HEK293 (cell line): ENCODE results near the gene VAV2.

Experiments used
- CTCF ChIA-PET: fragments of 350-600 bp; formaldehyde crosslinking; extraction: SDS; loops from one replicate; lab custom pipeline; 2021; ENCODE audit warnings: antibody characterized with exemption; lab: Yijun Ruan, JAX
- POLR2A ChIA-PET: fragments of 300-600 bp; formaldehyde crosslinking; extraction: SDS; loops from one replicate; lab custom pipeline; 2020; ENCODE audit warnings: antibody characterized with exemption, inconsistent platforms; lab: Yijun Ruan, JAX
- H3K27ac ChIP-seq: fragments of 200-500 bp; sonication (Bioruptor generic); 2 replicates; pipeline ENCODE4 v1.5.1; 2014; ENCODE audit warnings: low read depth, low read length, control low read depth, inconsistent platforms; ENCODE audit errors: extremely low read depth
- H3K36me3 ChIP-seq, 2 experiments: fragments of 200-500 bp in 1 of 2; sonication (Bioruptor generic) in 1 of 2; 1 replicate in 1 of 2; 2 replicates in 1 of 2; pipeline ENCODE4 v1.5.1; 2014 to 2017; ENCODE audit warnings: inconsistent platforms in 2 of 2, low read length in 2 of 2; ENCODE audit not compliant: control insufficient read depth in 2 of 2, insufficient read depth in 1 of 2
- H3K4me1 ChIP-seq: fragments of 200-500 bp; sonication (Bioruptor generic); 2 replicates; pipeline ENCODE4 v1.5.1; 2014; ENCODE audit warnings: mild to moderate bottlenecking, low read length, inconsistent platforms; ENCODE audit not compliant: control insufficient read depth, insufficient read depth
- H3K4me3 ChIP-seq: 2 replicates; pipeline ENCODE4 v1.5.1; 2011; ENCODE audit warnings: low read depth, mild to moderate bottlenecking, control low read depth, low read length, moderate library complexity
- H3K9me3 ChIP-seq: fragments of 200-500 bp; sonication (Bioruptor generic); 2 replicates; pipeline ENCODE4 v1.5.1; 2014; ENCODE audit warnings: low read depth, low read length, inconsistent platforms; ENCODE audit not compliant: control insufficient read depth, insufficient read depth
- FEZF1 ChIP-seq: fragments of 450-650 bp; formaldehyde crosslinking; IDR thresholded peaks from 2 replicates; pipeline ENCODE4 v1.5.1; 2016; ENCODE audit warnings: missing biosample characterization, missing genetic modification characterization
- GLIS1 ChIP-seq: fragments of 450-650 bp; formaldehyde crosslinking; IDR thresholded peaks from 2 replicates; pipeline ENCODE4 v1.5.1; 2016; ENCODE audit warnings: missing biosample characterization, missing genetic modification characterization
- HOXC10 ChIP-seq: sonication (generic); formaldehyde crosslinking; IDR thresholded peaks from 2 replicates; pipeline ENCODE4 v1.8.1; 2023; ENCODE audit warnings: mild to moderate bottlenecking, missing genetic modification reagents
- HOXD13 ChIP-seq: sonication (generic); formaldehyde crosslinking; IDR thresholded peaks from 2 replicates; pipeline ENCODE4 v1.8.0; 2022; ENCODE audit warnings: missing genetic modification reagents, borderline replicate concordance
- KLF10 ChIP-seq: fragments of 450-650 bp; IDR thresholded peaks from 2 replicates; pipeline ENCODE4 v1.5.1; 2018; ENCODE audit warnings: missing biosample characterization, mild to moderate bottlenecking, missing genetic modification characterization
- KLF9 ChIP-seq: fragments of 450-650 bp; formaldehyde crosslinking; IDR thresholded peaks from 2 replicates; pipeline ENCODE4 v1.5.1; 2016; ENCODE audit warnings: missing biosample characterization, missing genetic modification characterization, low read depth
- MEIS1 ChIP-seq: sonication (generic); formaldehyde crosslinking; IDR thresholded peaks from 2 replicates; pipeline ENCODE4 v1.8.1; 2022; ENCODE audit warnings: missing genetic modification reagents, mild to moderate bottlenecking, borderline replicate concordance
- RBAK ChIP-seq: fragments of 450-650 bp; formaldehyde crosslinking; IDR thresholded peaks from 2 replicates; pipeline ENCODE4 v1.5.1; 2016; ENCODE audit warnings: missing biosample characterization, missing genetic modification characterization
- ZBTB20 ChIP-seq: fragments of 450-650 bp; formaldehyde crosslinking; IDR thresholded peaks from 2 replicates; pipeline ENCODE4 v1.5.1; 2016; ENCODE audit warnings: missing biosample characterization, missing genetic modification characterization
- ZFP69B ChIP-seq: fragments of 450-650 bp; formaldehyde crosslinking; IDR thresholded peaks from 2 replicates; pipeline ENCODE4 v1.5.1; 2016; ENCODE audit warnings: missing biosample characterization, missing genetic modification characterization
- ZNF112 ChIP-seq: fragments of 450-650 bp; formaldehyde crosslinking; IDR thresholded peaks from 2 replicates; pipeline ENCODE4 v1.5.0; 2017; ENCODE audit warnings: missing biosample characterization, missing genetic modification characterization
- ZNF155 ChIP-seq: fragments of 450-650 bp; formaldehyde crosslinking; IDR thresholded peaks from 2 replicates; pipeline ENCODE4 v1.5.1; 2016; ENCODE audit warnings: missing biosample characterization, missing genetic modification characterization
- ZNF16 ChIP-seq: fragments of 450-650 bp; formaldehyde crosslinking; IDR thresholded peaks from 2 replicates; pipeline ENCODE4 v1.5.1; 2016; ENCODE audit warnings: low read depth, missing biosample characterization, missing genetic modification characterization
- ZNF174 ChIP-seq: fragments of 450-650 bp; formaldehyde crosslinking; IDR thresholded peaks from 2 replicates; pipeline ENCODE4 v1.5.0; 2017; ENCODE audit warnings: missing biosample characterization, mild to moderate bottlenecking, missing genetic modification characterization
- ZNF248 ChIP-seq: fragments of 450-650 bp; formaldehyde crosslinking; IDR thresholded peaks from 2 replicates; pipeline ENCODE4 v1.5.1; 2017; ENCODE audit warnings: missing biosample characterization, missing genetic modification characterization
- ZNF311 ChIP-seq: fragments of 450-650 bp; formaldehyde crosslinking; IDR thresholded peaks from 2 replicates; pipeline ENCODE4 v1.5.1; 2017; ENCODE audit warnings: missing biosample characterization, missing genetic modification characterization, borderline replicate concordance
- ZNF341 ChIP-seq: fragments of 450-650 bp; formaldehyde crosslinking; IDR thresholded peaks from 2 replicates; pipeline ENCODE4; 2016; ENCODE audit warnings: low read depth, missing biosample characterization, missing genetic modification characterization
- ZNF398 ChIP-seq: fragments of 450-650 bp; formaldehyde crosslinking; IDR thresholded peaks from 2 replicates; pipeline ENCODE4 v1.5.1; 2017; ENCODE audit warnings: missing biosample characterization, missing genetic modification characterization
- ZNF544 ChIP-seq: fragments of 450-650 bp; formaldehyde crosslinking; IDR thresholded peaks from 2 replicates; pipeline ENCODE4 v1.5.0; 2017; ENCODE audit warnings: missing biosample characterization, missing genetic modification characterization
- ZNF561 ChIP-seq: fragments of 450-650 bp; IDR thresholded peaks from 2 replicates; pipeline ENCODE4 v1.5.1; 2018; ENCODE audit warnings: missing biosample characterization, missing genetic modification characterization, borderline replicate concordance
- ZNF626 ChIP-seq: fragments of 450-650 bp; sonication (Bioruptor Pico); formaldehyde crosslinking; IDR thresholded peaks from 2 replicates; pipeline ENCODE4 v1.5.1; 2018; ENCODE audit warnings: missing biosample characterization, missing genetic modification characterization, inconsistent platforms
- ZNF677 ChIP-seq: fragments of 450-650 bp; IDR thresholded peaks from 2 replicates; pipeline ENCODE4 v1.5.0; 2018; ENCODE audit warnings: missing biosample characterization, mild to moderate bottlenecking, missing genetic modification characterization, moderate library complexity
- ZNF776 ChIP-seq: fragments of 450-650 bp; formaldehyde crosslinking; IDR thresholded peaks from 2 replicates; pipeline ENCODE4 v1.5.0; 2017; ENCODE audit warnings: missing biosample characterization, missing genetic modification characterization, borderline replicate concordance
- ZNF830 ChIP-seq: fragments of 450-650 bp; IDR thresholded peaks from 2 replicates; pipeline ENCODE4 v1.5.0; 2018; ENCODE audit warnings: missing biosample characterization, missing genetic modification characterization, low read depth, mild to moderate bottlenecking, moderate library complexity
- TF ChIP-seq, protein P1 (sequence below): fragments of 450-650 bp; formaldehyde crosslinking; IDR thresholded peaks from 2 replicates; pipeline ENCODE4 v1.5.1; 2016; ENCODE audit warnings: missing biosample characterization, missing genetic modification characterization

The VAV2 gene

DNA sequence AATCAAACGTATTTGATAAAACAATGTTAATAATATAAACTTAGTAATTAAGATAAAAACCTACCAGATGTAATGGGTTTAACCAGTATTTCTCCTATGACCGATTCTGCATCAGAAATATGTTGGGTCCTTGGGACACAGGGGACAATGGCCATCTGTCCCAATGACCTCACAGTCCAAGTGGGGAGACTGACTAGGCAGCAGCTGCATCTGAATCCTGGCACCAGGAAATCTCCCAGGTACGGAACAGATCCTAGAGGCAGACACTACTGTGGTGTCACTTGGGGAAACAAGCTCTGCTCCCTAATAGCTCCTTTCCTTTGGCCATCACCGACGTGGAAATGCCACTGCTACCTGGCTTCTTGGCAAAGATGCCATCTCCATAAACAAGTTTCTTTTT, 172.2 kb downstream of the VAV2 start:
- CTCF ChIA-PET = interaction anchor here (0.6 to 0.7 kb wide), 2 partner anchors 9 to 41 kb away, joined by 3 read pairs; no protein-coding TSS in a partner anchor
- Histone ChIP-seq H3K9me3 (no peaks in the 10 kb centered on the region), H3K4me3 (no peak overlapping the region), H3K36me3 (peaks cover 0 to 3% of the 10 kb centered on the region in 2 experiments; a peak in 1 of 3 replicates)
- POLR2A ChIA-PET = no interaction called here
- TF ChIP-seq KLF9 (no peak), ZNF174 (tag by site-specific recombination) (no peak), HOXC10 (CRISPR knock-in tag) (no peak), ZNF155 (tag by site-specific recombination) (no peak), ZFP69B (tag by site-specific recombination) (no peak), ZNF16 (no peak), MEIS1 (no peak)
- TF ChIP-seq, all 188 proteins: peak for 0
- Histone ChIP-seq H3K4me1 (no peaks in the 10 kb centered on the region), H3K27ac (no peak overlapping the region)

GRCh38 chr9:133818444-133818843, 173.7 kb downstream of the VAV2 start:
- CTCF ChIA-PET = interaction anchor here (3.0 kb wide), 1 partner anchor 176 kb away, joined by 11 read pairs; no protein-coding TSS in a partner anchor
- H3K4me3 ChIP-seq = no peak overlapping the region
- POLR2A ChIA-PET = no interaction called here
- H3K4me1 ChIP-seq = no peaks in the 10 kb centered on the region
- no peaks in the 10 kb centered on the region for H3K9me3 ChIP-seq
- TF ChIP-seq ZNF112 (no peak), KLF10 (tag by site-specific recombination) (no peak)
- TF ChIP-seq, all 188 proteins: peak for 0
- Histone ChIP-seq H3K36me3 (peaks cover 0 to 3% of the 10 kb centered on the region in 2 experiments; a peak in 1 of 3 replicates), H3K27ac (no peak overlapping the region)

GRCh38 chr9:133815781-133816180, 176.3 kb downstream of the VAV2 start:
- Histone ChIP-seq H3K27ac (no peak overlapping the region), H3K9me3 (no peaks in the 10 kb centered on the region), H3K4me3 (no peak overlapping the region), H3K36me3 (no peaks in the 10 kb centered on the region), H3K4me1 (no peaks in the 10 kb centered on the region)
- CTCF ChIA-PET = interaction anchor here (0.6 to 1.7 kb wide), 4 partner anchors 15 to 178 kb away, joined by 3 to 6 read pairs (median 4); no protein-coding TSS in a partner anchor
- POLR2A ChIA-PET = no interaction called here
- TF ChIP-seq ZNF830 (tag by site-specific recombination) (no peak), GLIS1 (tag by site-specific recombination) (no peak), ZNF561 (no peak), ZNF677 (tag by site-specific recombination) (no peak), ZNF776 (tag by site-specific recombination) (no peak), HOXD13 (CRISPR knock-in tag) (no peak), FEZF1 (tag by site-specific recombination) (no peak)

- Histone ChIP-seq H3K27ac (no peak overlapping the region), H3K4me3 (no peak overlapping the region), H3K4me1 (no peaks in the 10 kb centered on the region), H3K36me3 (no peaks in the 10 kb centered on the region), H3K9me3 (no peaks in the 10 kb centered on the region)
- ChIA-PET POLR2A (no interaction called here), CTCF (interaction anchor here (0.5 to 1.7 kb wide), 5 partner anchors 33 to 630 kb away, joined by 3 to 6 read pairs (median 4); no protein-coding TSS in a partner anchor)
- TF ChIP-seq ZNF341 (tag by site-specific recombination) = no peak
- no peak for TF ChIP-seq ZBTB20 (tag by site-specific recombination)
- no peak for TF ChIP-seq ZNF311 (tag by site-specific recombination)
- TF ChIP-seq ZNF544 (tag by site-specific recombination) = no peak
- no peak for TF ChIP-seq RBAK
- TF ChIP-seq, protein P1, sequence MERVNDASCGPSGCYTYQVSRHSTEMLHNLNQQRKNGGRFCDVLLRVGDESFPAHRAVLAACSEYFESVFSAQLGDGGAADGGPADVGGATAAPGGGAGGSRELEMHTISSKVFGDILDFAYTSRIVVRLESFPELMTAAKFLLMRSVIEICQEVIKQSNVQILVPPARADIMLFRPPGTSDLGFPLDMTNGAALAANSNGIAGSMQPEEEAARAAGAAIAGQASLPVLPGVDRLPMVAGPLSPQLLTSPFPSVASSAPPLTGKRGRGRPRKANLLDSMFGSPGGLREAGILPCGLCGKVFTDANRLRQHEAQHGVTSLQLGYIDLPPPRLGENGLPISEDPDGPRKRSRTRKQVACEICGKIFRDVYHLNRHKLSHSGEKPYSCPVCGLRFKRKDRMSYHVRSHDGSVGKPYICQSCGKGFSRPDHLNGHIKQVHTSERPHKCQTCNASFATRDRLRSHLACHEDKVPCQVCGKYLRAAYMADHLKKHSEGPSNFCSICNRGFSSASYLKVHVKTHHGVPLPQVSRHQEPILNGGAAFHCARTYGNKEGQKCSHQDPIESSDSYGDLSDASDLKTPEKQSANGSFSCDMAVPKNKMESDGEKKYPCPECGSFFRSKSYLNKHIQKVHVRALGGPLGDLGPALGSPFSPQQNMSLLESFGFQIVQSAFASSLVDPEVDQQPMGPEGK (tag by site-specific recombination) = no peak
- no peak for TF ChIP-seq ZNF248 (tag by site-specific recombination)
- no peak for TF ChIP-seq ZNF398 (tag by site-specific recombination)
- TF ChIP-seq ZNF626 (tag by site-specific recombination) = no peak
Measured at GRCh38 chr9:133814586-133815208, 177.4 kb downstream of the VAV2 start.
